ENCODE measurements around the gene APOD.
A peak's percentile ranks its signal among the peaks of the same experiment; 100 is the strongest.

The APOD gene

GRCh38 chr3:195553268-195553667, 30.5 kb downstream of the APOD start:
- no peak overlapping the region for H3K4me3 ChIP-seq (ENCODE audit: low read length)
- no peaks in the 10 kb centered on the region for H3K27me3 ChIP-seq (ENCODE audit: control insufficient read depth, insufficient read depth, low read length)
- no peaks in the 10 kb centered on the region for H3K36me3 ChIP-seq (ENCODE audit: control insufficient read depth, insufficient read depth, low read length)
- H3K27ac ChIP-seq (ENCODE audit: low read depth, low read length): no peak overlapping the region
- H3K9ac ChIP-seq (ENCODE audit: low read length): no peak overlapping the region
- no peaks in the 10 kb centered on the region for H3K4me1 ChIP-seq (ENCODE audit: control insufficient read depth, insufficient read depth, low read length)

GRCh38 chr3:195551381-195551978, 32.3 kb downstream of the APOD start:
- no peak overlapping the region for H3K27ac ChIP-seq (ENCODE audit: low read depth, low read length)
- H3K27me3 ChIP-seq (ENCODE audit: control insufficient read depth, insufficient read depth, low read length): no peaks in the 10 kb centered on the region
- no peak overlapping the region for H3K4me3 ChIP-seq (ENCODE audit: low read length)
- no peaks in the 10 kb centered on the region for H3K4me1 ChIP-seq (ENCODE audit: control insufficient read depth, insufficient read depth, low read length)
- H3K36me3 ChIP-seq (ENCODE audit: control insufficient read depth, insufficient read depth, low read length): no peaks in the 10 kb centered on the region
- H3K9ac ChIP-seq (ENCODE audit: low read length): no peak overlapping the region

- Histone ChIP-seq H3K27ac (ENCODE audit: low read depth, low read length) (no peak overlapping the region), H3K36me3 (ENCODE audit: control insufficient read depth, insufficient read depth, low read length) (no peaks in the 10 kb centered on the region), H3K4me3 (ENCODE audit: low read length) (no peak overlapping the region), H3K4me1 (ENCODE audit: control insufficient read depth, insufficient read depth, low read length) (no peaks in the 10 kb centered on the region), H3K27me3 (ENCODE audit: control insufficient read depth, insufficient read depth, low read length) (no peaks in the 10 kb centered on the region), H3K9ac (ENCODE audit: low read length) (no peak overlapping the region)
These were observed 33.0 kb downstream of the APOD start for GRCh38 chr3:195550723-195551122.

GRCh38 chr3:195549931-195550519, 33.7 kb downstream of the APOD start:
- Histone ChIP-seq H3K4me1 (ENCODE audit: control insufficient read depth, insufficient read depth, low read length) (no peaks in the 10 kb centered on the region), H3K4me3 (ENCODE audit: low read length) (no peak overlapping the region), H3K27ac (ENCODE audit: low read depth, low read length) (no peak overlapping the region)

GRCh38 chr3:195548987-195549386, 34.8 kb downstream of the APOD start:
- no peak overlapping the region for H3K9ac ChIP-seq (ENCODE audit: low read length)
- no peaks in the 10 kb centered on the region for H3K4me1 ChIP-seq (ENCODE audit: control insufficient read depth, insufficient read depth, low read length)
- no peak overlapping the region for H3K4me3 ChIP-seq (ENCODE audit: low read length)
- H3K36me3 ChIP-seq (ENCODE audit: control insufficient read depth, insufficient read depth, low read length): no peaks in the 10 kb centered on the region
- no peaks in the 10 kb centered on the region for H3K27me3 ChIP-seq (ENCODE audit: control insufficient read depth, insufficient read depth, low read length)
- no peak overlapping the region for H3K27ac ChIP-seq (ENCODE audit: low read depth, low read length)

More at GRCh38 chr3:195549931-195550519, 33.7 kb downstream of the APOD start:
- Histone ChIP-seq H3K36me3 (ENCODE audit: control insufficient read depth, insufficient read depth, low read length) (no peaks in the 10 kb centered on the region), H3K27me3 (ENCODE audit: control insufficient read depth, insufficient read depth, low read length) (no peaks in the 10 kb centered on the region), H3K9ac (ENCODE audit: low read length) (no peak overlapping the region)

GRCh38 chr3:195548501-195548900, 35.2 kb downstream of the APOD start:
- H3K4me1 ChIP-seq (ENCODE audit: control insufficient read depth, insufficient read depth, low read length): no peaks in the 10 kb centered on the region
- no peaks in the 10 kb centered on the region for H3K27me3 ChIP-seq (ENCODE audit: control insufficient read depth, insufficient read depth, low read length)
- H3K4me3 ChIP-seq (ENCODE audit: low read length): no peak overlapping the region
- H3K27ac ChIP-seq (ENCODE audit: low read depth, low read length): no peak overlapping the region
- H3K36me3 ChIP-seq (ENCODE audit: control insufficient read depth, insufficient read depth, low read length): no peaks in the 10 kb centered on the region
- H3K9ac ChIP-seq (ENCODE audit: low read length): no peak overlapping the region

- Histone ChIP-seq H3K27ac (ENCODE audit: low read depth, low read length) (no peak overlapping the region), H3K27me3 (ENCODE audit: control insufficient read depth, insufficient read depth, low read length) (no peaks in the 10 kb centered on the region), H3K4me1 (ENCODE audit: control insufficient read depth, insufficient read depth, low read length) (no peaks in the 10 kb centered on the region), H3K4me3 (ENCODE audit: low read length) (no peak overlapping the region), H3K9ac (ENCODE audit: low read length) (no peak overlapping the region), H3K36me3 (ENCODE audit: control insufficient read depth, insufficient read depth, low read length) (no peaks in the 10 kb centered on the region)
These were observed 35.7 kb downstream of the APOD start for GRCh38 chr3:195548006-195548405.

- Histone ChIP-seq H3K36me3 (ENCODE audit: control insufficient read depth, insufficient read depth, low read length) (no peaks in the 10 kb centered on the region), H3K27ac (ENCODE audit: low read depth, low read length) (peak overlapping the region; percentile 59), H3K27me3 (ENCODE audit: control insufficient read depth, insufficient read depth, low read length) (no peaks in the 10 kb centered on the region), H3K9ac (ENCODE audit: low read length) (no peak overlapping the region), H3K4me1 (ENCODE audit: control insufficient read depth, insufficient read depth, low read length) (peaks cover under 1% of the 10 kb centered on the region), H3K4me3 (ENCODE audit: low read length) (no peak overlapping the region)
These were observed 37.6 kb downstream of the APOD start for GRCh38 chr3:195546130-195546560.

- H3K36me3 ChIP-seq (ENCODE audit: control insufficient read depth, insufficient read depth, low read length): no peaks in the 10 kb centered on the region
- H3K4me1 ChIP-seq (ENCODE audit: control insufficient read depth, insufficient read depth, low read length): peaks cover 8% of the 10 kb centered on the region
- H3K27ac ChIP-seq (ENCODE audit: low read depth, low read length): no peak overlapping the region
- no peak overlapping the region for H3K9ac ChIP-seq (ENCODE audit: low read length)
- no peaks in the 10 kb centered on the region for H3K27me3 ChIP-seq (ENCODE audit: control insufficient read depth, insufficient read depth, low read length)
- no peak overlapping the region for H3K4me3 ChIP-seq (ENCODE audit: low read length)
These were observed 39.1 kb downstream of the APOD start for GRCh38 chr3:195544634-195545033.

GRCh38 chr3:195544230-195544536, 39.6 kb downstream of the APOD start:
- H3K9ac ChIP-seq (ENCODE audit: low read length): no peak overlapping the region
- no peak overlapping the region for H3K4me3 ChIP-seq (ENCODE audit: low read length)
- no peaks in the 10 kb centered on the region for H3K27me3 ChIP-seq (ENCODE audit: control insufficient read depth, insufficient read depth, low read length)
- peaks cover 8% of the 10 kb centered on the region for H3K4me1 ChIP-seq (ENCODE audit: control insufficient read depth, insufficient read depth, low read length)
- H3K36me3 ChIP-seq (ENCODE audit: control insufficient read depth, insufficient read depth, low read length): no peaks in the 10 kb centered on the region
- H3K27ac ChIP-seq (ENCODE audit: low read depth, low read length): no peak overlapping the region

GRCh38 chr3:195543500-195544229, 40.1 kb downstream of the APOD start:
- Histone ChIP-seq H3K27ac (ENCODE audit: low read depth, low read length) (peak overlapping the region; percentile 66), H3K27me3 (ENCODE audit: control insufficient read depth, insufficient read depth, low read length) (no peaks in the 10 kb centered on the region), H3K9ac (ENCODE audit: low read length) (peak overlapping the region; percentile 49), H3K4me3 (ENCODE audit: low read length) (peak overlapping the region; percentile 74), H3K4me1 (ENCODE audit: control insufficient read depth, insufficient read depth, low read length) (peaks cover 8% of the 10 kb centered on the region), H3K36me3 (ENCODE audit: control insufficient read depth, insufficient read depth, low read length) (no peaks in the 10 kb centered on the region)

GRCh38 chr3:195542698-195543499, 40.8 kb downstream of the APOD start, which contains the start of gene PPP1R2:
Gene PPP1R2 (minus strand): TSS chr3:195543325. CDS start chr3:195543025, 300 bp downstream.
- peak within 1 kb of the TSS; percentile 96 for H3K9ac ChIP-seq (ENCODE audit: low read length)
- no peaks in the 10 kb centered on the region for H3K36me3 ChIP-seq (ENCODE audit: control insufficient read depth, insufficient read depth, low read length)
- H3K4me1 ChIP-seq (ENCODE audit: control insufficient read depth, insufficient read depth, low read length): peaks cover 8% of the 10 kb centered on the region
- H3K27ac ChIP-seq (ENCODE audit: low read depth, low read length): peak within 1 kb of the TSS; percentile 96
- peak within 1 kb of the TSS; percentile 92 for H3K4me3 ChIP-seq (ENCODE audit: low read length)
- no peaks in the 10 kb centered on the region for H3K27me3 ChIP-seq (ENCODE audit: control insufficient read depth, insufficient read depth, low read length)

Data from rectal smooth muscle tissue (tissue), 1 donor.